ENCODE measurements around the gene BRICD5. TPM values are rescaled to one million over a fixed set of nuclear protein-coding genes. Genes with fewer than 3 reads are reported as not detected.

BRICD5 gene
- total RNA-seq, 1 donor from 2014 or later = 14.4 TPM

DNA sequence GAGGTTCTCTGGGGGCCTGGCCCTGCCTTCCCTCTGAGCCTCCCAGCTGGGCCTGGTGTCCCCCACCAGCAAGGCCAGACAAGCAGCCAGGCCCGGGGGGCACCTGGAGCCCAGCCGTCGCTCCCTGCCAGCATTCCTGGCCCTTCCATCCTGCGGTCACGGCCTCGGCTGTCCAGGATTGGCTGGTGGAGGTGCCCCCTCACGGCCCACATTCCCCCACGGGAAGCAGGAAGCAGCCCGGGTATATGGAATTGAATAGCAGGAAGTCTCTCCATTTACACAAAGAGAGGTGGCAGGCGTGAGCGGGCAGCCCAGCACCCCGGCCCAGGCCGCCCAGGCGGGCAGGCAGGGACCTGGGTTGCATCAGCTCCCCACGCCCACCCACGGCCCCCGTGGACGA lies 40.6 kb downstream of the BRICD5 start:
- no peak for DNase-seq (ENCODE audit: low spot score in 2 of 2, unreplicated experiment in 2 of 2)
- no peak overlapping the region for H3K4me3 Mint-ChIP-seq
- no peak overlapping the region for H3K27ac Mint-ChIP-seq
- no peaks in the 10 kb centered on the region for H3K9me3 Mint-ChIP-seq
- H3K36me3 Mint-ChIP-seq = peaks cover 17% of the 10 kb centered on the region
- H3K4me1 Mint-ChIP-seq = no peaks in the 10 kb centered on the region
- TF ChIP-seq, protein P1, sequence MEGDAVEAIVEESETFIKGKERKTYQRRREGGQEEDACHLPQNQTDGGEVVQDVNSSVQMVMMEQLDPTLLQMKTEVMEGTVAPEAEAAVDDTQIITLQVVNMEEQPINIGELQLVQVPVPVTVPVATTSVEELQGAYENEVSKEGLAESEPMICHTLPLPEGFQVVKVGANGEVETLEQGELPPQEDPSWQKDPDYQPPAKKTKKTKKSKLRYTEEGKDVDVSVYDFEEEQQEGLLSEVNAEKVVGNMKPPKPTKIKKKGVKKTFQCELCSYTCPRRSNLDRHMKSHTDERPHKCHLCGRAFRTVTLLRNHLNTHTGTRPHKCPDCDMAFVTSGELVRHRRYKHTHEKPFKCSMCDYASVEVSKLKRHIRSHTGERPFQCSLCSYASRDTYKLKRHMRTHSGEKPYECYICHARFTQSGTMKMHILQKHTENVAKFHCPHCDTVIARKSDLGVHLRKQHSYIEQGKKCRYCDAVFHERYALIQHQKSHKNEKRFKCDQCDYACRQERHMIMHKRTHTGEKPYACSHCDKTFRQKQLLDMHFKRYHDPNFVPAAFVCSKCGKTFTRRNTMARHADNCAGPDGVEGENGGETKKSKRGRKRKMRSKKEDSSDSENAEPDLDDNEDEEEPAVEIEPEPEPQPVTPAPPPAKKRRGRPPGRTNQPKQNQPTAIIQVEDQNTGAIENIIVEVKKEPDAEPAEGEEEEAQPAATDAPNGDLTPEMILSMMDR (IDR thresholded peaks at IDR 0.05; ENCODE audit: unreplicated experiment) = no peak
- H3K27me3 Mint-ChIP-seq (ENCODE audit: low read depth) = no peaks in the 10 kb centered on the region

DNA sequence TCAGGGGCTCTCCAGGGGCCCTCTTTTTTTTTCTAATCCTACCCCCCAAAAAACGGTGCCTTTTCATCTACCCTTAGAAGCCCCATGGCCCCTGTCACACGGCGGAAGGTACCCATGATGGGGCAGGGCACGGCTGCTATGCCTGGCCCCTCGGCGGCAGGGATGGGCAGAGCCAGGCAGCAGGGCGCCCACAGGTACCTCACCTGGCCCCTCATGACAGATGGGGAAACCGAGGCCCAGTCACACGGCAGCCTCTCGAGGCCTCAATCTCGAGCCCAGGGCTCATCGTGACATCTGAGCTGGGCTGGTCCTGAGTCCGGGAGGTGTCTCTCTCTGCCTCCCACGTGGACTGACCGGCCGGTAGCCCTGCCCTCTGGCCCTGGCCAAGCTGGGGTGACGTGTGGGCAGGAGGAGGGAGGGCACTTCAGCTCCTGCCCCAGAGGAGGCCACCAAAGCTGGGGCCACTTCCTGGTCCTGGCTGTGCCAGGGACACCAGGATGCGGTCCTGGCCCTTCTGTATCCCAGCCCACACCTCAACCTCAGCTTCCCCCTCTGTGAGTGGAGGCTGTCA lies 43.5 kb downstream of the BRICD5 start:
- no peaks in the 10 kb centered on the region for H3K27me3 Mint-ChIP-seq (ENCODE audit: low read depth)
- peaks cover 3% of the 10 kb centered on the region for H3K4me1 Mint-ChIP-seq
- H3K9me3 Mint-ChIP-seq = no peaks in the 10 kb centered on the region
- no peak for DNase-seq (ENCODE audit: low spot score in 2 of 2, unreplicated experiment in 2 of 2)
- H3K27ac Mint-ChIP-seq = no peak overlapping the region
- H3K36me3 Mint-ChIP-seq = peaks cover 9% of the 10 kb centered on the region
- TF ChIP-seq, protein P1 (IDR thresholded peaks at IDR 0.05; ENCODE audit: unreplicated experiment) = no peak
- no peak overlapping the region for H3K4me3 Mint-ChIP-seq

DNA sequence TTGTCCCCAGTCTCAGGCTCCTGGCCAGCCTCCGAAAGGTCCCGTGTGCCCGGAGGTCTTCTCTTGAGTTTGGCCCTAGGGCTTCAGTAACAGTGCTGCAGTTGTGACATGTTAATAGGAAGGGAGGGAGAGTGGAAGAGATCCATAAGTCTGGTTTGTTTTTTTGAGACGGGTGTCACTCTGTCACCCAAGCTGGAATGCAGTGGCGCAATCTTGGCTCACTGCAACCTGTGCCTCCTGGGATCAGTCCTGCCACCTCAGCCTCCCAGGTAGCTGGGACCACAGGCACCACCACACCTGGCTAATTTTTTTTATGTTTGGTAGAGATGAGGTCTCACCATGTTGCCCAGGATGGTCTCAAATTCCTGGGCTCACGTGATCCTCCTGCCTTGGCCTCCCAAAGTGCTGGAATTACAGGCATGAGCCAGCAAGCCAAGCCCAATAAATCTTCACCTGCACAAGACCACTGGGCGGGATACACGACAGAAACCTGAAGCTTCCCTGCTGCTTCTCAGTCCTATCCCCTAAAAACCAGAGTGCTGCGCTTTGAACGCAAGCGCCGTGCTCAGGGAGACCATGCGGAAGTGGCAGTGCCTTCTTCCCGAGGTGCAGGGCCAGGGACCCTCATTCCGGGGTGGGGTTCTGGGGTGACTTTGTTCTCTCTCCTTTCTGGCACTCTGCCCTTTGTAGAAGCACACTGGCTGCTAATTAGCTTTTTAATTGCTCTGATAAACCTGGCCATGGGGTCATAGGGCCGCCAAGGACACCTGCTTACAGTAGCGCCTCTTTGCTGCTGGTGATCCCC lies 44.2 kb downstream of the BRICD5 start:
- TF ChIP-seq, protein P1 (IDR thresholded peaks at IDR 0.05; ENCODE audit: unreplicated experiment) = no peak
- Mint-ChIP-seq H3K4me3 (no peak overlapping the region), H3K4me1 (peaks cover 3% of the 10 kb centered on the region), H3K9me3 (no peaks in the 10 kb centered on the region), H3K36me3 (peaks cover 6% of the 10 kb centered on the region), H3K27ac (no peak overlapping the region), H3K27me3 (ENCODE audit: low read depth) (no peaks in the 10 kb centered on the region)
- DNase-seq (ENCODE audit: low spot score in 2 of 2, unreplicated experiment in 2 of 2) = no peak

DNA sequence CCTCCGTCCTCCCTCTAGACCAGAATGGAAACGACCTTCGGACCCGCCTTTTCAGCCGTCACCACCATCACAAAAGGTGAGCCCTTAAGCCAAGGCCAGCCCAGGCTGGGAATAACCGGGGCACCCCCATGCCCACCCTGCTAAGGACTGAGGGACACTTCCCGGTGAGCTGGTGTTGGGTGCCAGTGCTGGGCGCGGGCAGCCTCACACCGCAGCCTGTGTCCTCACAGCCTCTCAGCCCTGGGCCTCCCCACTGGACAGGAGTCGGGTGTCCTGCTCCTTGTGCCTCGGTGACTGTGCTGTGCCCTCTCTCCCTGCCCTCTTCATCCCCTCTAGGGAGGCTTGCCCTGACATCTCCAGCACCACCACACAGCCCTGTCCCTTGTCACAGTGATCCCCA lies 44.8 kb downstream of the BRICD5 start:
- DNase-seq (ENCODE audit: low spot score in 2 of 2, unreplicated experiment in 2 of 2) = no peak
- Mint-ChIP-seq H3K27me3 (ENCODE audit: low read depth) (no peaks in the 10 kb centered on the region), H3K27ac (no peak overlapping the region), H3K9me3 (no peaks in the 10 kb centered on the region), H3K4me1 (peaks cover 3% of the 10 kb centered on the region), H3K36me3 (peaks cover 6% of the 10 kb centered on the region), H3K4me3 (no peak overlapping the region)
- TF ChIP-seq, protein P1 (IDR thresholded peaks at IDR 0.05; ENCODE audit: unreplicated experiment) = no peak

DNA sequence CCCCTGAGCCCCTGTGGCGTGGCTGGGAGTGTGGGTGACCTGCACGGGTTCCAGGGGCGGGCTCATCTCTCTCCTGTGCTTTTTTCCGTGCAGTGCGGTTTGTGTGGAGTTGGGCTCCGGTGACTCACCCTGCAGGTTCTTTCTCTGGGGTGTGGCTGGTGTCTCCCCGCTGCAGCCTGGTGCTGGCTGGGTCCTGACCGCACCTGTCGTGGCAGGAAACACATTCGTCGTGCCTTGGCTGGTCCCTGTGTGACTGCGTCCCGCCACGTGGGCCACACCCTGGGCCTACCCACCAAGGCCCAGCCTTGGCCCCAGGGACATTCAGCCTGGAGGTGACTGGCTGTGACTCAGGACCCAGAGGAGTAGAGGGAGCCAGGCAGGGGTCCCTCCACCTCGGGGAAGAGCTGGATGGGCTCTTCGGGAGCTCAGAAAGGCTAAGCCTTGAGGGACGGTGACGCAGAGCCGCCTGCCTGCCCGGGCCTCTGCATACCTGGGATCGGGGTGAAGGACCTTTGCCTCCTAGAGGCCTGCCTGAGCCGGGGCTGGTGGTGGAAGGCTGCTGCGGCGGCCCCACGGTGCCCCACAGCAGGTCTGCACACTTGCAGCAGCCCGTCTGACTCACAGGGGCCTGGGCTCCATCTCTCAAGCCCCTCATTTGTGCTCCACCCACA lies 47.3 kb downstream of the BRICD5 start:
- Mint-ChIP-seq H3K27ac (peak overlapping the region; percentile 78), H3K4me3 (no peak overlapping the region), H3K9me3 (no peaks in the 10 kb centered on the region), H3K4me1 (peaks cover 3% of the 10 kb centered on the region), H3K36me3 (peaks cover 6% of the 10 kb centered on the region), H3K27me3 (ENCODE audit: low read depth) (no peaks in the 10 kb centered on the region)
- DNase-seq (ENCODE audit: low spot score in 2 of 2, unreplicated experiment in 2 of 2) = no peak
- TF ChIP-seq, protein P1 (IDR thresholded peaks at IDR 0.05; ENCODE audit: unreplicated experiment) = no peak
